SK-N-SH (cell line): Measurements from ENCODE around the gene CRTAP.

Experiments
- PBX3 ChIP-seq: IDR thresholded peaks from 2 replicates; pipeline ENCODE4; 2012
- YY1 ChIP-seq: IDR thresholded peaks from 2 replicates; pipeline ENCODE4 v1.4.0; 2012; ENCODE audit warnings: low read depth, mild to moderate bottlenecking

DNA sequence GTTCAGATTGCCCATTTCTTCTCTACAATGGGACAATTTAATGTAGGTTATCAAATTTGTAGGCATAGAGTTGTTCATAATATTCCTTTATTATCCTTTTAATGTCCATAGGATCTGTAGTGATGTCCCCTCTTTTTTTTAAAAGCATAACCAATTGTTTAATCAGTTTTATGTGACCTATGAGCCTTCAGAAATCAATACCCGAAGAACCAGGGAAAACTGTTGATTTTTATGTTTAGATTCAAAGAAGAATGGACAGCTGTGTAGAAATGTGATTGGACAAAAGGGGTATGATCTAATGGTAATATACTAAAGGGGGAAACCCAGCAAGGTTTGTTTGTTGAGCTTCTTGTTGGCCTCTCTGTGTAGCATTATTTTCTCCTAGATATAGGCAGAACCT, 65.3 kb downstream of the CRTAP start:
- TF ChIP-seq PBX3: no peak
- no peak for TF ChIP-seq YY1
